Measurements from ENCODE around the gene MTUS2. TPM values are rescaled to one million over a fixed set of nuclear protein-coding genes. Genes with fewer than 3 reads are reported as not detected.

Gene MTUS2
- total and polyA plus RNA-seq, 9 of the 15 experiments (the other 6 are each of a cell fraction or from before 2014, with no cell fraction given): 0.01 to 0.28 (median 0.06) TPM; not detected in 1

GRCh38 chr13:29516880-29517279 is 696.7 kb downstream of the MTUS2 start (continued):
- TF ChIP-seq RAD21 (CRISPR knock-in tag; conservative IDR thresholded peaks at IDR 0.05 in 1 of 2, IDR thresholded peaks at IDR 0.05 in 1 of 2) (no peak), BRD4 (IDR thresholded peaks at IDR 0.05) (no peak), ZNF280A (IDR thresholded peaks at IDR 0.05; ENCODE audit: low read depth, partially characterized antibody) (no peak), NR2F6 (CRISPR knock-in tag; IDR thresholded peaks at IDR 0.05) (no peak), ZSCAN32 (CRISPR knock-in tag; IDR thresholded peaks at IDR 0.05) (no peak), NFYB (IDR thresholded peaks at IDR 0.05; ENCODE audit: extremely low read depth, insufficient read length) (no peak), HDAC1 (IDR thresholded peaks at IDR 0.05) (no peak), NCOA4 (IDR thresholded peaks at IDR 0.05; ENCODE audit: partially characterized antibody) (no peak)
- TF ChIP-seq, protein P1, sequence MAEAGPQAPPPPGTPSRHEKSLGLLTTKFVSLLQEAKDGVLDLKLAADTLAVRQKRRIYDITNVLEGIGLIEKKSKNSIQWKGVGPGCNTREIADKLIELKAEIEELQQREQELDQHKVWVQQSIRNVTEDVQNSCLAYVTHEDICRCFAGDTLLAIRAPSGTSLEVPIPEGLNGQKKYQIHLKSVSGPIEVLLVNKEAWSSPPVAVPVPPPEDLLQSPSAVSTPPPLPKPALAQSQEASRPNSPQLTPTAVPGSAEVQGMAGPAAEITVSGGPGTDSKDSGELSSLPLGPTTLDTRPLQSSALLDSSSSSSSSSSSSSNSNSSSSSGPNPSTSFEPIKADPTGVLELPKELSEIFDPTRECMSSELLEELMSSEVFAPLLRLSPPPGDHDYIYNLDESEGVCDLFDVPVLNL (CRISPR knock-in tag; IDR thresholded peaks at IDR 0.05; ENCODE audit: low read depth): no peak

DNA sequence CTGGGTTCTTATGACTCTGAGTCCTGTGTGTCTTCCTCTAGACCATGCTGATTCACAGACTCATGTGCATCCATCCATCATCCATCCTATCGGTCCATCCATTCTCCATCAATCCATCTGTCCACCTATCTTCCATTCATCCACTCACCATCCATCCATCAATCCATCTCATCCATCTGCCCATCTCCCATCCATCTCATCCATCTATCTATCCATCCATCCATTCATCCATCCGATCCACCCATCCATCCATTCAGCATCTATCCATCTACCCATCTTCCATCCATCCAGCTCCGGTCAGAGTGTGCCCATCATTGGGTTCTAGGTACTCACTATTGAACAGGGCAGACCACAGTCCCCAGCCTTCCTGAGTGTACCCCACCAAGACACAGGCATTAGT is 699.8 kb downstream of the MTUS2 start:
- Histone ChIP-seq H4K20me1 (replicated peaks; ENCODE audit: control insufficient read depth, insufficient read depth, low read length) (no peaks in the 10 kb centered on the region; the same call in 1 of the 2 replicates), H3K27me3 (ENCODE audit: control insufficient read depth in 2 of 2, insufficient read depth in 2 of 2, low read length in 2 of 2) (no peaks in the 10 kb centered on the region), H3K9ac (ENCODE audit: insufficient read depth in 1 of 2, low read depth in 2 of 2, low read length in 2 of 2) (no peak overlapping the region), H3K4me3 (no peak overlapping the region), H3K27ac (ENCODE audit: extremely low read depth, low read depth, low read length) (no peak overlapping the region), H3K4me1 (replicated peaks in 1 of 2; ENCODE audit: control insufficient read depth in 2 of 2, insufficient read depth in 2 of 2, low read length in 2 of 2) (no peaks in the 10 kb centered on the region), H3K79me2 (ENCODE audit: control insufficient read depth, insufficient read depth, low read length) (no peaks in the 10 kb centered on the region), H3K9me3 (replicated peaks; ENCODE audit: control insufficient read depth, insufficient read depth, low read depth, low read length) (no peaks in the 10 kb centered on the region), H3K36me3 (ENCODE audit: control insufficient read depth, insufficient read depth, low read length) (peaks cover 83% of the 10 kb centered on the region), H3K9me1 (ENCODE audit: control insufficient read depth, insufficient read depth, low read length) (no peaks in the 10 kb centered on the region), H3K4me2 (ENCODE audit: insufficient read depth, low read length) (no peak overlapping the region), H2AFZ (ENCODE audit: low read depth, low read length) (no peak overlapping the region)
- intact Hi-C loops (cut with micrococcal nuclease): no loop called here
- FAIRE-seq: no peak
- ChIA-PET POLR2A (no interaction called here), CTCF (ENCODE audit: low intra/inter-chr PET ratio) (no interaction called here)
- in situ Hi-C loops (cut with MboI): loop anchor here (5.0 kb wide), 1 partner anchor 187 kb away; no protein-coding TSS in a partner anchor
- no TSS peak for BruUV-seq (replicated peaks)
- ATAC-seq: no peak
- 94% methylated on average over 2 of the region's 3 CpGs for WGBS (ENCODE audit: insufficient coverage, low coverage, missing lambda C conversion rate)
- DNase-seq (ENCODE audit: extremely low read depth in 1 of 4, low spot score in 3 of 4): no peak
- TF ChIP-seq NFIC (IDR thresholded peaks at IDR 0.05) (no peak), GABPB1 (CRISPR knock-in tag; IDR thresholded peaks at IDR 0.05) (no peak), BRCA1 (IDR thresholded peaks at IDR 0.05) (no peak), BRCA1 (CRISPR knock-in tag; IDR thresholded peaks at IDR 0.05) (no peak), ZBTB7A (IDR thresholded peaks at IDR 0.05; ENCODE audit: borderline replicate concordance, control insufficient read depth, low read depth, low read length) (no peak), SMARCB1 (IDR thresholded peaks at IDR 0.05; ENCODE audit: insufficient read length, low read depth) (no peak), CHD4 (IDR thresholded peaks at IDR 0.05; ENCODE audit: insufficient read depth, insufficient replicate concordance, low read depth, low read length, poor library complexity, severe bottlenecking) (no peak), ETV1 (tag; conservative IDR thresholded peaks at IDR 0.05; ENCODE audit: low read depth) (no peak)
- TF ChIP-seq, protein P2, sequence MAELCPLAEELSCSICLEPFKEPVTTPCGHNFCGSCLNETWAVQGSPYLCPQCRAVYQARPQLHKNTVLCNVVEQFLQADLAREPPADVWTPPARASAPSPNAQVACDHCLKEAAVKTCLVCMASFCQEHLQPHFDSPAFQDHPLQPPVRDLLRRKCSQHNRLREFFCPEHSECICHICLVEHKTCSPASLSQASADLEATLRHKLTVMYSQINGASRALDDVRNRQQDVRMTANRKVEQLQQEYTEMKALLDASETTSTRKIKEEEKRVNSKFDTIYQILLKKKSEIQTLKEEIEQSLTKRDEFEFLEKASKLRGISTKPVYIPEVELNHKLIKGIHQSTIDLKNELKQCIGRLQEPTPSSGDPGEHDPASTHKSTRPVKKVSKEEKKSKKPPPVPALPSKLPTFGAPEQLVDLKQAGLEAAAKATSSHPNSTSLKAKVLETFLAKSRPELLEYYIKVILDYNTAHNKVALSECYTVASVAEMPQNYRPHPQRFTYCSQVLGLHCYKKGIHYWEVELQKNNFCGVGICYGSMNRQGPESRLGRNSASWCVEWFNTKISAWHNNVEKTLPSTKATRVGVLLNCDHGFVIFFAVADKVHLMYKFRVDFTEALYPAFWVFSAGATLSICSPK (IDR thresholded peaks at IDR 0.05; ENCODE audit: borderline replicate concordance): no peak

All from K562 (cell line).